CD4-positive, alpha-beta T cell treated with Interferon gamma for 1 hour (primary cell): ENCODE measurements around the gene PTPN2.
A peak's percentile ranks its signal among the peaks of the same experiment; 100 is the strongest.
"Not testable (repeated sequence)": the region's sequence is repeated elsewhere in the genome, so short reads cannot be mapped to it uniquely, and the experiment has no call there.

ENCODE experiments used
- DNase-seq: peaks from one replicate; pipeline ENCODE4 v3.0.0-alpha.2; 2020

The PTPN2 gene

GRCh38 chr18:12883684-12884405, at the start of gene PTPN2:
Gene PTPN2 (minus strand): TSS chr18:12884237. CDS start chr18:12884141, 96 bp downstream.
- peak; percentile 95 for DNase-seq

- DNase-seq, result no peak
Measured at GRCh38 chr18:12933327-12933726, 49.3 kb upstream of the PTPN2 start.

GRCh38 chr18:12930908-12931307, 46.9 kb upstream of the PTPN2 start:
- no peak for DNase-seq

GRCh38 chr18:12930376-12930775, 46.3 kb upstream of the PTPN2 start:
- DNase-seq, result no peak

GRCh38 chr18:12929477-12930083, 45.5 kb upstream of the PTPN2 start:
- no peak for DNase-seq

- no peak for DNase-seq
Measured at GRCh38 chr18:12928641-12929040, 44.6 kb upstream of the PTPN2 start.

- DNase-seq, result no peak
Measured at GRCh38 chr18:12928206-12928605, 44.2 kb upstream of the PTPN2 start.

- DNase-seq, result no peak
Measured at GRCh38 chr18:12924616-12925015, 40.6 kb upstream of the PTPN2 start.

GRCh38 chr18:12922266-12922665, 38.2 kb upstream of the PTPN2 start:
- DNase-seq, result no peak

- DNase-seq, result peak; percentile 34
Measured at GRCh38 chr18:12921178-12921577, 37.1 kb upstream of the PTPN2 start.

GRCh38 chr18:12911929-12912703, 28.1 kb upstream of the PTPN2 start:
- DNase-seq, result no peak

GRCh38 chr18:12911025-12911928, 27.2 kb upstream of the PTPN2 start:
- peak; percentile 52 for DNase-seq

- no peak for DNase-seq
Measured at GRCh38 chr18:12908706-12909105, 24.7 kb upstream of the PTPN2 start.

GRCh38 chr18:12907258-12907925, 23.4 kb upstream of the PTPN2 start:
- no peak for DNase-seq

- DNase-seq, result no peak
Measured at GRCh38 chr18:12906773-12907172, 22.7 kb upstream of the PTPN2 start.

GRCh38 chr18:12906119-12906518, 22.1 kb upstream of the PTPN2 start:
- DNase-seq, result no peak

GRCh38 chr18:12904012-12904516, 20.0 kb upstream of the PTPN2 start:
- DNase-seq, result peak; percentile 63

- DNase-seq, result not testable (repeated sequence)
Measured at GRCh38 chr18:12901208-12901607, 17.2 kb upstream of the PTPN2 start.

- not testable (repeated sequence) for DNase-seq
Measured at GRCh38 chr18:12896784-12897333, 12.8 kb upstream of the PTPN2 start.

GRCh38 chr18:12895626-12896025, 11.6 kb upstream of the PTPN2 start:
- DNase-seq, result no peak

- no peak for DNase-seq
Measured at GRCh38 chr18:12895014-12895413, 11.0 kb upstream of the PTPN2 start.

- DNase-seq, result no peak
Measured at GRCh38 chr18:12891561-12891960, 7.5 kb upstream of the PTPN2 start.
